Stimulated activated CD4-positive, alpha-beta T cell treated with anti-CD3 and anti-CD28 coated beads, TNF-alpha, amount 100 ng/mL, for 48 hours (primary cell): ENCODE measurements around the gene CCBE1.

Experiments
- DNase-seq, 3 donors: peaks; one replicate each; pipeline ENCODE4 v3.0.0-alpha.2; 2020; ENCODE audit warnings: low read depth in 3 of 3

CCBE1 gene

GRCh38 chr18:59454909-59455727, 242.1 kb downstream of the CCBE1 start:
- DNase-seq, result no peak

GRCh38 chr18:59453468-59453961, 243.7 kb downstream of the CCBE1 start:
- no peak for DNase-seq

DNA sequence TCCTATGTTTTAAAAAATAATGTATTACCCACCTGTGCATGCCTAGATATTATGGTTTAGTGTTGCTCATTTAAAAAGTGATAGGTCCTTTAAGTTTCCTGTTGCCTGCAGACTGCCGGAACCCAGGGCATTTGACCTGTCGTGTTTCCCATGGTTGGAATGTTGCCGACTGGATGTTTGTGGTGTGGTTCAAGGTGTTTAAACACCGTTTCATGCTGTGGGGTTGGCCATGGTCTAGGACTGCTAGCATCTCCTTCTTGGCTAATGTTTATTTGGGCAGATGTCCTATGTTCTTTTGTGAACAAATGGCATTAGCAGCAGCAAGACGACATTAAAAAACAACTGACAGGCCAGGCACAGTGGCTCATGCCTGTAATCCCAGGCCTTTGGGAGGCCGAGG, 245.3 kb downstream of the CCBE1 start:
- no peak for DNase-seq

DNA sequence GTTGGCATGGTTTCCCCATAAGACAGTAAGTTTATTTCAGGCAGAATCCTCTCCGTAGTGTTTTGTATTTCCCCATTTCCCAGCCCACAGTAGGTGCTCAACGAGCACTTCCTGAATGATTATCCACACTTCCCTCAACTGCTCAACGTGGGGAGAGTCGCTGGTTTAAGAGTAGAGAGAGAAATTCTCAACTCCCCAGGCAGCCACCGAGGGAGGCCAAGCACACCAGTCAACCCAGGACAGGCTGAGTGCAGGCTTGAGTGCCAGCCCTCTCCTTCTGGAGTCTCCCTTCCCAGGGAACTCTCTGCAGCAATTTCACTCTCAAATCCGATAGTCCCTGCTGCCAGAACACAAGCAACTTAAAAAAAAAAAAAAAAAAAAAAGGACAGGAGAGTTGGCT, 246.2 kb downstream of the CCBE1 start:
- DNase-seq, result no peak

DNA sequence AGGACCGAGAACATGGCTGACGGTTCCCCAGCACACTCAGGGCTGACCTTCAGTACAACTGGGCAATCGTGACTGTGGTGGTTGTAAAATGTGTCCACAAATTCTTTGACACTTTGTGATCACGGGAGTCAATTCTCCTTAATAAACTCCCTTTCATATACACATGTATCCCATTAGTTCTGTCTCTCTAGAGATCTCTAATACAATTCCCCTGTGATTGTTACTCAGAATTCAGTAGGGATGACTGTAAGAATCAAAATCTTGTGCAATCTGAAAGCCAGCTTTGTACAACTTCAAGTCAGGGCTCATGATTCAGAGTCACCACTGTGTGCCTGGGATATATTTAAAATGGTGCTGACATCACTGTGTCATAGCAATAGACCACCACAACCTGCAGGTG, 248.7 kb downstream of the CCBE1 start:
- DNase-seq, result no peak

DNA sequence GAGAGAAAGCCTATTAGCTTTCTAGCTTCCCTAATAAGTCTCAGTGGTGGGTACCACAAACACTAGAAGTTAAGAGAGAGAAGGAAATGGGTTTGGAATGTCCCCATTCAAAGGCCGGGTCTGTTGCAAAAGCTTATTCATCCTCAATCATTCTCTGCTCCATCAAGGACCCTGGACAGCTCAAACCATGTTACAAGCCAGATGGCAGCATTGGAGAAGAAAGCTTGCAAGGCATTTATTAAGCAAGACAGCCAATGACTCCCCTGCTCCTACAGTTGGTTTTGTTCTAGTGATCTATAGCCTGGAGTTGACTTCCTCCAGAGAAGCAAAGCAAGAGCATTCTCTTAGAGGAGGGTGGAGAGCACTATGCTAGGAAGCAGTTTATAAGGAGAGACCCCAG, 251.2 kb downstream of the CCBE1 start:
- no peak for DNase-seq

DNA sequence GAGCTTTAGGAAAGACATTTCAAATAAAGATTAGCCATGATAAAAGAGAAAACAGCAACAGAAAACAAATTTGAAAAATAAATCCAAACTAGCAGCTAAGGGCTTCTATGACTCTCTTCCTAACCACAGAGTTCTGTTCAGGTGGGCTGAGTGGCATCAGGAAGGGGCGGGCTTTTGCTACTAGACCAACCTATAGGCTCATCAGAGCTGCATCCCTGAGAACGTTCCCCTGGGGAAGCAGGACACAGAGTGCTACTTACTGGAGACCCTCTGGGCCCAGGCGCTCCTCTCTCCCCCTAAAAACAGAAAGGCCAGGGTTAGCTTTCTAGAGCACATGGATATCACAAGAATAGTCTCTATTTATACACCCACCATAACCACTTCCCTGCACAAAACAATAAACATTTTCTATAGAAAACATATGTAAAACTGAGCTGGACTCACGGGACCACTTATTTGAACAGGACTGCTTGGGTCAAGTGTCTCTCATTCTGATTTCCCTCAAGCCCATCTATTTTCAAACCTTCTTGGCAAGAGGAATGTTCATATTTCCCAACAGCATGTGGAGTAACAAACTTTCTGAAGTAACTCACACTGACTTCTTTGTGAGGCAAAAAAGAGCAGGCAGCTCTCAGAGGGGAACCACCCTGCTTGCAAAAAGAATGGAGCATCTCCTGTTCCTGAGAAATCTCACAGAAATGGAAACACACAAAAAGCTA, 259.2 kb downstream of the CCBE1 start:
- DNase-seq, result no peak

DNA sequence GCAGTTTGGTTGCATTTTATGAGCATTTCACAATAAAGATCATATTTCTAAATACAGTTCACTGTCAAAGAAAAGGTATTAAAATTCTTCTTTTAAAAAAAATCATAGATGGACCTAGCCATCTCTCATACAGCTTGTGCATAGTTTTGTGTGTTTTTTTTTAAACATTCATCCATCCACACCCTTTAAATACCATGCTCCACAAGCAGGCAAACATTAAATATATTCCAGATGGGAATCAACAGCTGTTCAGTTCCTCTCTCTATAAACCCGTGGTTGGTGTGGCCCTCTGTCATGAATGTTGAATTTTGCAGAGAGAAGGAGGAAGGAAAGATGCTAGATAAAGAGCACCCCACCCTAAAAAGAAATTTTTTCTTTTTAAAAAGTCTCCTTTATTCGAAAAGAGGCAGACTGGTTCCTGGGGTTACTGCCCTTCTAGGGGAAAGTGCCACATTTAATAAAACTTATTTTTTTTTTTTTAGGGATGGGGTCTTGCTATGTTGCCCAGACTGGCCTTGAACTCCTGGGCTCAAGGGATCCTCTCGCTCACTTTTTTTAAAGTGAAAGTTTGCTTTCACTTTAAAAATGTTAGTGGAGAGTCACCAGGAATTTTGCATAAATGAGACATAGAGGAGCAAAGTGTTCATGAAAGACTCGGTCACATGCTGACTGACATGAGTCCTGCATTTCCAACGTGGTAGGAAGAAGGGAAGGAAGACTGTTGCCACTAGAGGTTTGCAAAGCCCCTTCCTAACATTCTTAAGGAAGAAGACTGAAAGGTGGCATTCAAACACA, 264.2 kb downstream of the CCBE1 start:
- no peak for DNase-seq

- DNase-seq, result no peak
Measured at GRCh38 chr18:59431131-59431530, 266.1 kb downstream of the CCBE1 start.

DNA sequence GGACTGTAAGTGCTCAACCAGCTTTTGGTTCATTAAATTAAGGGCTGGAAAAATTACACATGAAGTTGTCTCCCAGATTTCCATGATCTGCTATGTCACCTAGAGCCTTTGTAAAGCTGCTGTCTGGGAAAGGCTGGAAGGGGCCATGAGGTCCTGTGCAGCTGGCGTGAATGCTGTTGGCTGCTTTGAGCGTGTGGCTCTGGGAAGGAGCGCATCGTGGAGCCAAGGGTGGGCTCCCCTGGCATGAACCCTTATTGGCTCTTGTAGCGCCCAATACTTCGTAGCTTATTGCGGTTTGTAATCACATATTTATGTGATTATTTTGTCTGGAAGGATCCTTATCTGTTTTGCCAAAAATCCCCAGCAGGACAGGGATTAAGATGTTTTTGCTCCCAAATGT, 267.6 kb downstream of the CCBE1 start:
- no peak for DNase-seq

DNA sequence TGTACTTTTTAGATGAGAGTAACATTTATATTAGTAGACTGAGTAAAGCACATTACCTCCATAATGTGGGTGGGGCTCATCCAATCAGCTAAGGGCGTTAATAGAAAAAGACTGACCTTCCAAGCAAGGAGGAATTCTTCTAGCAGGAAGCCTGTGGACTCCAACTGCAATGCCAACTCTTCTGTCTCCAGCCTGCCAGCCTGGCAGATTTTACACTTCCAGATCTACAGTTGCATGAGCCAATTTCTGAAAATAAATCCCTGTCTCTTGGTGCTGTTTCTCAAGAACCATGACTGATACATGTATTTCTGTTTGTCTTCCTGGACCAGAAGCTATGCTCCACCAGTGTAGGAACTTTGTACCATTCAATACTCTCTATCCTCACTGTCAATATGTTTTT, 269.2 kb downstream of the CCBE1 start:
- no peak for DNase-seq

- DNase-seq, result no peak
Measured at GRCh38 chr18:59426855-59427254, 270.4 kb downstream of the CCBE1 start.

- DNase-seq, result no peak
Measured at GRCh38 chr18:59423259-59423658, 274.0 kb downstream of the CCBE1 start.

GRCh38 chr18:59420244-59420643, 277.0 kb downstream of the CCBE1 start:
- no peak for DNase-seq

DNA sequence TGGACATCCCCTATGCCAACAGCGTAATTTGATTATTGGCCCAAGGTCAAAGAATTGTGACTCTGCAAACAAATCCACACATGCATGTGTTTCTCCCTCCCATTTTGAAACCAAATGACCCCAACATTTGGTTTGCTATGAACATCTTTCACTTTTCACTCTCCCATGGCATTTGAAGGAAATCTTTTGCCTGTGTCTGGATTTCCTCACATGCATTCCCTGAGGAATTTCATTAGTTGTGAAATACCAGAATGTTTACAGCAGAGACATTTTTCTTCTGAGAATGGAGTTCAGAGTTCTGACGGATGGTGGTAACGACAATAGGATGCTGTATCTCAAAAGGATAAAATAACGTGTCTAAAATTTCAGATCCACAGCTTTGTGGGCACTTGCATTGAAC, 277.8 kb downstream of the CCBE1 start:
- no peak for DNase-seq

DNA sequence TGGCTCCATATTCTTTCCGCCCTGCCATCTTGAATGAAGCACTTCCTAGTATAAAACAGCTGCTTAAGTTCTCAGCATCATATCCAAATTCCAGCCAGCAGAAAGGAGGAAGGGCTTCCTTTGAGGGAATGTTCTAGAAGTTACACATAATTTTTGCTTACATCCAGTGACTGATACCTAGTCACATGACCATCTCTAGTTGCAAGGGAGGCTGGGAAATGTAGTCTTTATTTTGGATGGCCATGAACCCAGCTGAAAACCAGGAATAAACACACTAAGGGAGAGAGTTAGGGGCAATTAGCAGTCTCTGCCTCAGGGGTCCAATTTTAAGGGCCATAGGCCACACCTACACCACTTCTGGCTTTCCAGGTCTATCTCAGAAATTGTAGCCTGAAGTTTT, 280.4 kb downstream of the CCBE1 start:
- DNase-seq, result no peak

GRCh38 chr18:59414111-59414653, 283.0 kb downstream of the CCBE1 start:
- DNase-seq, result no peak

DNA sequence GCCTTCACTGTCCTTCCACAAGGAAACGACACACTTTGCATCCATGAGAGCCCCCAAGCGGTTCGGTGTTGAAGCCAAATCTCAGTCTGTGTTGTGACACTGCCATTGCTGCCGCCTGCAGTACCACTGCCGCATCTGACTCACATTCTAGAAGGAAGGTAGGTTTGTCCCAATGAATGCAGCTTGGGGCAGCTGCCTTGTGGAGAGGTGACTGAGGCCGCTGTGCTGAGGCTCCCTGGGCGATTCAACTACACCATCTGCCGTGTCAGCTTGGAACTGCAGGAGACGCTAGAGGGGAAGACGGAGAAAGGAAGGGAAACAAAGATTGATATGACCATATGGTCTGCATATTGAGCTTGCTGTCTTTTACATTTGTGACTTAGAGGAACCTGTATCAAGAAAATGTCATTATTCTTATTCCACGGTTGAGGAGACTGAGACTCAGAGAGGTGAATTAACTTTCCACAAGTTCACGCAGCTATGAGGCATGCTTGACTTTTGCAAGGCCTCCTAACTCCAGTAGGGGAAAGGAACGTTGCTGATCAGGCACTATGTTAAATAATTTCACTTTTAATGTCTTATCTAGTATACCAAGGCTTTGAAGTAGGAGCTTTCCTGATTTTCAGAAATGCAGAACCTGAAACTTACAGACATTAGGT, 294.7 kb downstream of the CCBE1 start:
- peak; percentile 56 to 65 (median 58) for DNase-seq

- no peak for DNase-seq
Measured at GRCh38 chr18:59400407-59400806, 296.8 kb downstream of the CCBE1 start.

GRCh38 chr18:59395226-59396175, 301.7 kb downstream of the CCBE1 start:
- DNase-seq, result no peak
